Measurements from ENCODE around the gene ACOX1.

The ACOX1 gene

DNA sequence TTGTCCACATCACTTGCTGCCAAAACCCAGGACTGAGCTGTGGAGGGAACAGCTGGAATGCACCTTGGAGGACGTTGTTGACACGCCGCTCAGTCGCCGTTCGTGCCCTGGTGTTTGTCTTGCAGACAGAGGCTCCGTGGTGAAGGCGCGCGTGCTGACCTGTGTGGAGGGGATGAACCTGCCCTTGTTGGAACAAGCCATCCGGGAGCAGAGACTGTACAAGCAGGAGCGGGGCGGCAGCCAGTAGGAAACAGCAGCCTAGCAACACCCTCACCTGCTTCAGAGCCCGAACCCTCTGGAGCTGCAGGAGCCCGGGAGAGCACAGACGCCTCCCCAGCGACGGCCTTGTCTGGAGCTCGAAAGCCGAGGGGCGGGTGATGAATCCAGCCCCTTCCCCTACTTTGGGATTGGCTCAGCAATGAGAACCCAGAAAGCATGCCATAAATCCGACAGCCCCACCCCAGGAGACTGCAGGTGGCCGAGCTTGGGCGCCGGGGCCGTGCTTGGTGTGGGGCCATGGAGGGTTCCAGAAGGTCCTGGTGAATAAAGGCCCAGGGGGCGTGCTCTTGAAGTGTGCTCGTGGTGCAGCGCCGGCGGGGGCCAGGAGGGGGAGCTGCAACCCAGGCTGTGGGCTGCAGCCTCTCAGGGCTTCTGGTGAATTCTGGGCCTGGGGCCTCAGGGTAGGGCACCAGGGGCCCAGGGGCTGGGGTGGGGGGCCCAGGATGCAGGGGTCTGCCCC lies 21.2 kb upstream of the ACOX1 start:
- Histone ChIP-seq H2AFZ (ENCODE audit: low read length) (no peak overlapping the region), H3K9ac (ENCODE audit: low read depth, low read length, poor library complexity, severe bottlenecking) (peak overlapping the region; percentile 49), H3K4me3 (ENCODE audit: low read length, poor library complexity, severe bottlenecking) (no peak overlapping the region), H3K9me3 (ENCODE audit: insufficient read depth, low read depth, low read length) (no peaks in the 10 kb centered on the region), H3K4me1 (ENCODE audit: insufficient read depth, low read length, poor library complexity, severe bottlenecking) (peaks cover 38% of the 10 kb centered on the region), H4K20me1 (ENCODE audit: insufficient read depth, low read length, poor library complexity, severe bottlenecking) (no peaks in the 10 kb centered on the region), H3K9me2 (replicated peaks; ENCODE audit: low read depth, low read length) (no peaks in the 10 kb centered on the region), H3K36me3 (ENCODE audit: insufficient read depth, low read length) (peaks cover 21% of the 10 kb centered on the region; the same call in 1 of the 2 replicates), H3K79me2 (ENCODE audit: insufficient read depth, low read length) (no peaks in the 10 kb centered on the region), H3K27me3 (ENCODE audit: insufficient read depth, low read length, poor library complexity, severe bottlenecking) (no peaks in the 10 kb centered on the region), H3F3A (ENCODE audit: low read depth) (peaks cover 12% of the 10 kb centered on the region), H3K4me2 (ENCODE audit: low read depth, low read length, poor library complexity, severe bottlenecking) (no peak overlapping the region)
- TF ChIP-seq CTCF (conservative IDR thresholded peaks at IDR 0.05; ENCODE audit: low read length) (peak; percentile 84), EZH2phosphoT487 (IDR thresholded peaks at IDR 0.05; ENCODE audit: borderline replicate concordance) (no peak)

DNA sequence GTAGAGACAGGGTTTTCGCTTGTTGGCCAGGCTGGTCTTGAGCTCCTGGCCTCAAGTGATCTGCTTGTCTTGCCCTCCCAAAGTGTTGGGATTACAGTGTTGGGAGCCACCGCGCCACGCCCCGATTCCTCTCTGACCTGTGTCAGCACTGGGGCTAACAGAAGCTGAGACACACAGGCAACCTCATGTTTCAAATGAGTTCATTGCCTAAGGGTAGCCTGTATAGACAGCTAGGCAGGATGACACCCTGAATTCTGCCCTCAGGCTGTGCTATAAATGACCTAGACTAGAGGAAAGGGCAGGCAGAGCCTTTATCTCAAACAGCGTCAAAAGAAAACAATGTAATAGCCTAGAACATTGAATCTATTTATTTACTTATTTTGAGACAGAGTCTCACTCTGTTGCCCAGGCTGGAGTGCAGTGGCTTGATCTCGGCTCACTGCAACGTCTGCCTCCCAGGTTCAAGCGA lies 19.4 kb upstream of the ACOX1 start:
- Histone ChIP-seq H3K9me3 (ENCODE audit: insufficient read depth, low read depth, low read length) (no peaks in the 10 kb centered on the region), H3F3A (ENCODE audit: low read depth) (peaks cover 12% of the 10 kb centered on the region), H2AFZ (ENCODE audit: low read length) (no peak overlapping the region), H4K20me1 (ENCODE audit: insufficient read depth, low read length, poor library complexity, severe bottlenecking) (no peaks in the 10 kb centered on the region), H3K27me3 (ENCODE audit: insufficient read depth, low read length, poor library complexity, severe bottlenecking) (no peaks in the 10 kb centered on the region), H3K4me2 (ENCODE audit: low read depth, low read length, poor library complexity, severe bottlenecking) (peak overlapping the region; percentile 91), H3K9me2 (replicated peaks; ENCODE audit: low read depth, low read length) (no peaks in the 10 kb centered on the region), H3K4me3 (ENCODE audit: low read length, poor library complexity, severe bottlenecking) (peak overlapping the region; percentile 70), H3K4me1 (ENCODE audit: insufficient read depth, low read length, poor library complexity, severe bottlenecking) (peaks cover 34% of the 10 kb centered on the region), H3K36me3 (ENCODE audit: insufficient read depth, low read length) (peaks cover 26% of the 10 kb centered on the region; the same call in 1 of the 2 replicates), H3K9ac (ENCODE audit: low read depth, low read length, poor library complexity, severe bottlenecking) (peak overlapping the region; percentile 79), H3K79me2 (ENCODE audit: insufficient read depth, low read length) (no peaks in the 10 kb centered on the region)
- TF ChIP-seq EZH2phosphoT487 (IDR thresholded peaks at IDR 0.05; ENCODE audit: borderline replicate concordance) = no peak
- TF ChIP-seq CTCF (conservative IDR thresholded peaks at IDR 0.05; ENCODE audit: low read length) = no peak

DNA sequence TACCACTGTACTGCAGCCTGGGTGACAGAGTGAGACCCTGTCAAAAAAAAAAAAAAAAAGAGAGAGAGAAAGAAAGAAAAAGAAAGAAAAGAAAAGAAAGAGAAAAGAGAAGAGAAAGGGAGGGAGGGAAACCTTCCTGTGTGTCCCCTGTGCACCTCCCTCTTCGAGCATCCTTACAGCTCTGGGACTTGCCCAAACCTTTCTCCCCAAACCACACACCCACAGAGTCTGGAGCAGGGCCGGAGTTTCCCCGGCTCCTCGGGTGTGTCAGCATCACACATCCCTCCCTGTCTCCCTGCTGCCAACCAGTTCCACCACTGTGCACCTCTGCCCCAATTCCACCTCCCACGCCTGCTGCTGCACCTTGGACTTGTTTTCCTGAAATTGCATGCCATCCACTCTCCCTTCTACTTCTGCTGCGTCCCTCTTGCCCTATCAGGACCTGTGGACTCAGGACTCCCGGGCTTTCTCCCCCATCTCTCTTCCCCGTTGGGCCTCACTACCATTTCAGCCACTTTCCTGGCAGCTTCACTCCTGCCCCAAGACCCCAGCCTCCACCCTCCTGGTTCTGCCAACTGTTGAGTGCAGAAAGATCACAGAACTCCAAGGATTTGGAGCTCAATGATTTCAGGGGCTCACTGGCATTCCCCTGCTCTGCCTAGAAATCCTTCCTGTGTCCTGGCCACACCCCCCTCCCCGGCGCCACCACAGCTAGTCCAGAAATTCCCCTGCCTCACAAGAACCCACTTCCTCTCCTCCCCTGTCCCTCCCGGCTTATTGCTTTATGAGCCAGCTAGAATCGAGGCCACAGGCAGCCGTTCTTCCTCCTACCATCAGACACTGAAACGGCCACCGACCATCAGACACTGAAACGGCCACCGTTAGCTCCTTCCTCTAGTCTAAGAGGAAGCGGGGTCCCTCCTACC lies 18.0 kb upstream of the ACOX1 start:
- no peaks in the 10 kb centered on the region for H4K20me1 ChIP-seq (ENCODE audit: insufficient read depth, low read length, poor library complexity, severe bottlenecking)
- peak overlapping the region; percentile 70 for H3K4me3 ChIP-seq (ENCODE audit: low read length, poor library complexity, severe bottlenecking)
- peak overlapping the region; percentile 91 for H3K4me2 ChIP-seq (ENCODE audit: low read depth, low read length, poor library complexity, severe bottlenecking)
- H3K27me3 ChIP-seq (ENCODE audit: insufficient read depth, low read length, poor library complexity, severe bottlenecking) = no peaks in the 10 kb centered on the region
- peaks cover 34% of the 10 kb centered on the region for H3K4me1 ChIP-seq (ENCODE audit: insufficient read depth, low read length, poor library complexity, severe bottlenecking)
- peak overlapping the region; percentile 37; the same call in 1 of the 2 replicates for H2AFZ ChIP-seq (ENCODE audit: low read length)
- no peaks in the 10 kb centered on the region for H3K9me2 ChIP-seq (replicated peaks; ENCODE audit: low read depth, low read length)
- H3K9ac ChIP-seq (ENCODE audit: low read depth, low read length, poor library complexity, severe bottlenecking) = peak overlapping the region; percentile 79
- TF ChIP-seq EZH2phosphoT487 (IDR thresholded peaks at IDR 0.05; ENCODE audit: borderline replicate concordance) (no peak), CTCF (conservative IDR thresholded peaks at IDR 0.05; ENCODE audit: low read length) (no peak)
- no peaks in the 10 kb centered on the region for H3K9me3 ChIP-seq (ENCODE audit: insufficient read depth, low read depth, low read length)
- H3K79me2 ChIP-seq (ENCODE audit: insufficient read depth, low read length) = no peaks in the 10 kb centered on the region
- peaks cover 23% of the 10 kb centered on the region; the same call in 1 of the 2 replicates for H3K36me3 ChIP-seq (ENCODE audit: insufficient read depth, low read length)
- peaks cover 12% of the 10 kb centered on the region for H3F3A ChIP-seq (ENCODE audit: low read depth)
